Endothelial cell of umbilical vein (primary cell): ENCODE data around the gene SNTA1. TPM values are rescaled to one million over a fixed set of nuclear protein-coding genes. Genes with fewer than 3 reads are reported as not detected.

ENCODE experiments used
- BruUV-seq: library from RNA; stranded (reverse); fragments of 400-500 nt; replicated peaks from 2 replicates; lab custom pipeline; 2021; lab: Mats Ljungman, UMichigan
- CTCF ChIA-PET: fragments of 300-600, 350-600 bp; sonication (Branson Sonifier 250); formaldehyde crosslinking; loops from one replicate; lab custom pipeline; 2021; ENCODE audit warnings: antibody characterized with exemption, inconsistent platforms; lab: Charles Lee
- POLR2A ChIA-PET: fragments of 300-600, 350-600 bp; sonication (Branson Sonifier 250); formaldehyde crosslinking; loops from one replicate; lab custom pipeline; 2021; ENCODE audit warnings: antibody characterized with exemption, inconsistent platforms; lab: Charles Lee
- DNase-seq: peaks from one replicate; pipeline ENCODE4 v3.0.0-alpha.2; 2011; ENCODE audit warnings: low read depth, low spot score
- FAIRE-seq: peaks from 2 replicates; lab custom pipeline; 2011; peaks lifted over from hg19 to GRCh38; lab: Jason Lieb, UNC
- H2AFZ ChIP-seq: 2 replicates; pipeline ENCODE4 v1.6.0; 2012; ENCODE audit warnings: low read depth, low read length, control low read depth, inconsistent platforms
- H3K27ac ChIP-seq: 2 replicates; pipeline ENCODE4 v1.5.1; 2011; ENCODE audit warnings: low read depth, mild to moderate bottlenecking, control low read depth, low read length, moderate library complexity; ENCODE audit not compliant: insufficient read depth
- H3K27me3 ChIP-seq, 2 experiments: 2 replicates each; pipeline versions ENCODE4 v1.6.0 to v1.6.1; 2011; ENCODE audit warnings: low read length in 2 of 2, mixed read lengths in 1 of 2; ENCODE audit not compliant: control insufficient read depth in 2 of 2, insufficient read depth in 2 of 2
- H3K36me3 ChIP-seq, 2 experiments: 2 replicates in 1 of 2; 3 replicates in 1 of 2; pipeline ENCODE4 v1.5.1; 2011; ENCODE audit warnings: low read length in 2 of 2, mild to moderate bottlenecking in 1 of 2, moderate library complexity in 1 of 2; ENCODE audit not compliant: control insufficient read depth in 2 of 2, insufficient read depth in 2 of 2; ENCODE audit errors: extremely low read depth in 1 of 2
- H3K4me1 ChIP-seq: 3 replicates; pipeline ENCODE4 v1.5.1; 2011; ENCODE audit warnings: mild to moderate bottlenecking, low read length; ENCODE audit not compliant: control insufficient read depth, insufficient read depth; ENCODE audit errors: extremely low read depth
- H3K4me2 ChIP-seq: 2 replicates; pipeline ENCODE4 v1.6.1; 2011; ENCODE audit warnings: low read length, control low read depth, mixed read lengths; ENCODE audit not compliant: insufficient read depth
- H3K4me3 ChIP-seq, 3 experiments: fragments of 200-600 bp in 1 of 3; sonication (generic), shearing (Covaris generic) in 1 of 3; replicated peaks in 1 of 3; 2 replicates each; pipeline ENCODE4 v1.5.1; 2011 to 2016; ENCODE audit warnings: control low read depth in 3 of 3, low read length in 3 of 3, mild to moderate bottlenecking in 2 of 3, inconsistent platforms in 1 of 3, low read depth in 1 of 3, moderate library complexity in 1 of 3; ENCODE audit not compliant: insufficient read depth in 1 of 3
- H3K79me2 ChIP-seq: 2 replicates; pipeline ENCODE4 v1.6.0; 2012; ENCODE audit warnings: low read length, inconsistent platforms; ENCODE audit not compliant: control insufficient read depth, insufficient read depth
- H3K9ac ChIP-seq: replicated peaks from 2 replicates; pipeline ENCODE3; 2011; ENCODE audit warnings: low read length, control low read depth; ENCODE audit not compliant: insufficient read depth; ENCODE audit errors: extremely low read depth
- H3K9me1 ChIP-seq: replicated peaks from 3 replicates; pipeline ENCODE4 v1.6.0; 2011; ENCODE audit warnings: mild to moderate bottlenecking, low read length; ENCODE audit not compliant: control insufficient read depth, insufficient read depth; ENCODE audit errors: extremely low read depth
- H3K9me3 ChIP-seq: replicated peaks from 2 replicates; pipeline ENCODE4 v1.5.1; 2012; ENCODE audit warnings: low read length, inconsistent platforms; ENCODE audit not compliant: control insufficient read depth, insufficient read depth
- H4K20me1 ChIP-seq: replicated peaks from 2 replicates; pipeline ENCODE3; 2011; ENCODE audit warnings: mild to moderate bottlenecking, low read length; ENCODE audit not compliant: control insufficient read depth, insufficient read depth; ENCODE audit errors: extremely low read depth
- EZH2 ChIP-seq: IDR thresholded peaks from 2 replicates; pipeline ENCODE4 v1.6.1; 2012; ENCODE audit warnings: borderline replicate concordance, low read depth, mild to moderate bottlenecking, moderate library complexity, low read length, inconsistent platforms; ENCODE audit not compliant: severe bottlenecking
- FOS ChIP-seq: IDR thresholded peaks from 2 replicates; pipeline ENCODE4 v1.6.1; 2011; ENCODE audit warnings: mild to moderate bottlenecking, low read length, moderate library complexity, borderline replicate concordance; ENCODE audit not compliant: insufficient read depth
- GATA2 ChIP-seq: IDR thresholded peaks from 2 replicates; pipeline ENCODE4 v1.7.0; 2011; ENCODE audit warnings: low read depth, mild to moderate bottlenecking, moderate library complexity, mixed read lengths, low read length; ENCODE audit not compliant: insufficient read length, insufficient read depth
- JUN ChIP-seq: IDR thresholded peaks from 2 replicates; pipeline ENCODE4 v1.6.1; 2011; ENCODE audit warnings: borderline replicate concordance, low read depth; ENCODE audit not compliant: insufficient read length, insufficient read depth
- MYC ChIP-seq: IDR thresholded peaks from one replicate; pipeline ENCODE4 v1.6.1; 2011; ENCODE audit warnings: mild to moderate bottlenecking, low read depth, low read length
- POLR2A ChIP-seq: IDR thresholded peaks from 2 replicates; pipeline ENCODE4 v1.6.1; 2012; ENCODE audit warnings: low read depth, mild to moderate bottlenecking, control low read depth, low read length
- POLR2AphosphoS5 ChIP-seq: IDR thresholded peaks from 2 replicates; pipeline ENCODE4 v1.6.1; 2012; ENCODE audit warnings: low read depth, mild to moderate bottlenecking, control low read depth, low read length, moderate library complexity; ENCODE audit not compliant: insufficient read depth
- dilution Hi-C: fragments of 300-500 bp; cut with MboI; formaldehyde crosslinking; loops from one replicate; pipeline ENCODE4 v1.15.0; 2019; ENCODE audit warnings: low sequenced_read_pairs; ENCODE audit not compliant: extremely low pct_ligation_motif_present
- intact Hi-C: fragments of 100-400 bp; cut with micrococcal nuclease; formaldehyde crosslinking; loops from one replicate; pipeline ENCODE4 v1.10.0; 2022
- polyA plus RNA-seq, 4 experiments: library from polyadenylated mRNA; depleted of rRNA in 3 of 4; stranded (reverse) in 3 of 4; unstranded in 1 of 4; fragments of >200 nt; gene quantifications; 2 replicates each; pipeline versions ENCODE4 v1.2.1 to v1.2.3, GENCODE V29; 2011 to 2012; ENCODE audit warnings: missing spikeins in 1 of 4
- total RNA-seq: library from RNA; stranded (reverse); gene quantifications from 2 replicates; pipeline ENCODE4 v1.2.3, GENCODE V29; 2021
- TF ChIP-seq, protein P1 (sequence below): IDR thresholded peaks from 2 replicates; pipeline ENCODE4 v1.6.1; 2011; ENCODE audit not compliant: insufficient read depth, insufficient read length
- TF ChIP-seq, protein P2 (sequence below), 2 donors: IDR thresholded peaks; 1 replicate in 1 of 2; 2 replicates in 1 of 2; pipeline ENCODE4 v1.5.1; 2011; ENCODE audit warnings: low read length in 2 of 2, mild to moderate bottlenecking in 2 of 2, moderate library complexity in 2 of 2, control low read depth in 1 of 2, inconsistent platforms in 1 of 2, low read depth in 1 of 2; ENCODE audit not compliant: insufficient read depth in 1 of 2; ENCODE audit errors: extremely low read depth in 1 of 2

The SNTA1 gene
- total and polyA plus RNA-seq, 2 donors (not counting 3 experiments of a cell fraction or from before 2014, with no cell fraction given) = 5.2 to 6.0 TPM

DNA sequence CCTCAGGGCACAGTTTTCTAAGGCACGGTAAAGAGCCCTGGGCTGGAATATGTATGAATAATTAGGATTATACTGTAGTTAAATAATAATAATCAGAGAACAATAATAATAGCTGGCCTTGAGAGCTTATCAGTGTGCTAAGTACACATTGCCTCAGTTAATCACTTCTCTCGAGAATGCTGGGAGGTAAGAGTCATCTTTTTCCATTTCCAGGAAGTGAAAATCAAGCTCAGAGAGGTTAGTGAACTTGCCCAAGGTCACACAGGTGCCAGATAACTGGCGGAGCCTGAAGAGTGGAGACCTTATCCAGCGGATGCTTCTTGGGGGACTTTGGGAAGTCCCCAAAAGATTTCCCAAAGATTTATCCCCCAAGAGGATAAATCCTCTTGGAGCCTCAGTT, 26.9 kb upstream of the SNTA1 start:
- no TSS peak for BruUV-seq
- Histone ChIP-seq H2AFZ (no peak overlapping the region), H3K4me3 (no peak overlapping the region), H3K4me2 (no peak overlapping the region), H3K9ac (no peak overlapping the region), H3K27ac (no peak overlapping the region), H4K20me1 (no peaks in the 10 kb centered on the region), H3K27me3 (peaks cover 5 to 14% of the 10 kb centered on the region in 2 experiments), H3K79me2 (no peaks in the 10 kb centered on the region), H3K36me3 (no peaks in the 10 kb centered on the region), H3K4me1 (no peaks in the 10 kb centered on the region), H3K9me3 (no peaks in the 10 kb centered on the region), H3K9me1 (no peaks in the 10 kb centered on the region)
- TF ChIP-seq, protein P1, sequence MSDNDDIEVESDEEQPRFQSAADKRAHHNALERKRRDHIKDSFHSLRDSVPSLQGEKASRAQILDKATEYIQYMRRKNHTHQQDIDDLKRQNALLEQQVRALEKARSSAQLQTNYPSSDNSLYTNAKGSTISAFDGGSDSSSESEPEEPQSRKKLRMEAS = no peak
- TF ChIP-seq EZH2 (no peak), FOS (no peak), MYC (no peak), POLR2A (no peak), POLR2AphosphoS5 (no peak), GATA2 (no peak), JUN (no peak)
- TF ChIP-seq, protein P2, sequence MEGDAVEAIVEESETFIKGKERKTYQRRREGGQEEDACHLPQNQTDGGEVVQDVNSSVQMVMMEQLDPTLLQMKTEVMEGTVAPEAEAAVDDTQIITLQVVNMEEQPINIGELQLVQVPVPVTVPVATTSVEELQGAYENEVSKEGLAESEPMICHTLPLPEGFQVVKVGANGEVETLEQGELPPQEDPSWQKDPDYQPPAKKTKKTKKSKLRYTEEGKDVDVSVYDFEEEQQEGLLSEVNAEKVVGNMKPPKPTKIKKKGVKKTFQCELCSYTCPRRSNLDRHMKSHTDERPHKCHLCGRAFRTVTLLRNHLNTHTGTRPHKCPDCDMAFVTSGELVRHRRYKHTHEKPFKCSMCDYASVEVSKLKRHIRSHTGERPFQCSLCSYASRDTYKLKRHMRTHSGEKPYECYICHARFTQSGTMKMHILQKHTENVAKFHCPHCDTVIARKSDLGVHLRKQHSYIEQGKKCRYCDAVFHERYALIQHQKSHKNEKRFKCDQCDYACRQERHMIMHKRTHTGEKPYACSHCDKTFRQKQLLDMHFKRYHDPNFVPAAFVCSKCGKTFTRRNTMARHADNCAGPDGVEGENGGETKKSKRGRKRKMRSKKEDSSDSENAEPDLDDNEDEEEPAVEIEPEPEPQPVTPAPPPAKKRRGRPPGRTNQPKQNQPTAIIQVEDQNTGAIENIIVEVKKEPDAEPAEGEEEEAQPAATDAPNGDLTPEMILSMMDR (IDR thresholded peaks at IDR 0.05; ENCODE audit: extremely low read depth in 1 of 2, insufficient read depth in 1 of 2, low read depth in 1 of 2, low read length in 2 of 2) = no peak
- POLR2A ChIA-PET = no interaction called here
- DNase-seq (no peak), FAIRE-seq (no peak)
- CTCF ChIA-PET = interaction anchor here (1.2 to 1.9 kb wide), 6 partner anchors 10 to 183 kb away, joined by 4 to 7 read pairs (median 4); partner anchors contain the start of gene CBFA2T2
- intact Hi-C loops (no loop called here), dilution Hi-C loops (no loop called here)
